NCI-H2081 (cell line): ENCODE measurements around the gene GAS2L1.

ENCODE experiments used
- DNase-seq, 2 experiments: peaks; one replicate each; lab custom pipeline; 2025; lab: John Stamatoyannopoulos, UW

GAS2L1 gene

DNA sequence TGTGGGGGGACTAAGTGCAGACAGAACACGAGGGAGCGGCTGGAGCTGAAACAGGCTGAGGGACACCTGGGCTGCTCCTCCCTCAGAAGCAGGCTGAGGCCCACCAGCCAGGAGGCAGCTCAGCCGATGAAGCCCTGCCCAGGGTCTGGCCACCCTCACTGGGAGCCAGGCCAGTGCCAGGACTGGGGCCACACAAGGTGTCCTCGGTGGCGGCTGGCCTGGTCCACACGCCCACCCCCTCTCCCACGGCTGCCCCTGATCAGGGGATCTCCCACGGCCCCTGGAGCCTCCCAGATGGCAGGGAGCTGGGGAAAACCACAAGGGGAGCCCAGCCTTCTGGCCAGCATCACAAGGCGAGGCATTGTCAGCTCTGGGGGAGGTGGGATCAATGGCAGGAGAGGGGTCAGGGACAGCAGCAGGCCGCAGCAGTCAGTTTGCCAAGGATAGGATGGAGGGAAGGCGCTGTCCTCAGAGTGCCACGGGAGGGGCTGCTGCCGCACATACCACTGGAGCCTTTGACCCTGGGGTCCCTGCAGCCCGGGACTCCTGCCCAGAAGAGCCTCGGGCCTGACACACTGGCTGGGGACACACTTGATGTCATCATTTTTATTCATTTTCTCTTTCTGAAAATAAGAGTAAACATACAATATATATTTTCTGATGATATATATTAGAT is 20.8 kb downstream of the GAS2L1 start:
- DNase-seq = no peak

DNA sequence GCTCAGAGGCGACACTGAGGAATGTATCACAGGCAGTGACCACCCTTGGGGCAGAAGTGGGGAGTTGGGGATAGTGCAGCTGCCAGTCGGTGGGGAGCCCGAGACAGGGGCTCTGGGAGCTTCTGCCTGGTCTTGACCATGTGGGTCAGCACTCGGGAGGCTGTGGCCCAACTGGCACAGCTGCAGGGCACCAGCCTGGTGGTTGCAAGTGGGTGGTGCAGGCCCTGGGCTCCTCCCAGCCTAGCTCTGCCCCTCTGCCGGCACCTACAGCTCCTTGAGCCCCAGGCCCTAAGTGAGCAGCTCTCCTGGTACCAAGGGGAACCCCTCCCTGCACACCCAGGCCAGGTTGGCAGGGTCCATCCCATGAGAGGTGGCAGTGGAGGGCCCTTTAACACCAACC is 21.6 kb downstream of the GAS2L1 start:
- DNase-seq = no peak

DNA sequence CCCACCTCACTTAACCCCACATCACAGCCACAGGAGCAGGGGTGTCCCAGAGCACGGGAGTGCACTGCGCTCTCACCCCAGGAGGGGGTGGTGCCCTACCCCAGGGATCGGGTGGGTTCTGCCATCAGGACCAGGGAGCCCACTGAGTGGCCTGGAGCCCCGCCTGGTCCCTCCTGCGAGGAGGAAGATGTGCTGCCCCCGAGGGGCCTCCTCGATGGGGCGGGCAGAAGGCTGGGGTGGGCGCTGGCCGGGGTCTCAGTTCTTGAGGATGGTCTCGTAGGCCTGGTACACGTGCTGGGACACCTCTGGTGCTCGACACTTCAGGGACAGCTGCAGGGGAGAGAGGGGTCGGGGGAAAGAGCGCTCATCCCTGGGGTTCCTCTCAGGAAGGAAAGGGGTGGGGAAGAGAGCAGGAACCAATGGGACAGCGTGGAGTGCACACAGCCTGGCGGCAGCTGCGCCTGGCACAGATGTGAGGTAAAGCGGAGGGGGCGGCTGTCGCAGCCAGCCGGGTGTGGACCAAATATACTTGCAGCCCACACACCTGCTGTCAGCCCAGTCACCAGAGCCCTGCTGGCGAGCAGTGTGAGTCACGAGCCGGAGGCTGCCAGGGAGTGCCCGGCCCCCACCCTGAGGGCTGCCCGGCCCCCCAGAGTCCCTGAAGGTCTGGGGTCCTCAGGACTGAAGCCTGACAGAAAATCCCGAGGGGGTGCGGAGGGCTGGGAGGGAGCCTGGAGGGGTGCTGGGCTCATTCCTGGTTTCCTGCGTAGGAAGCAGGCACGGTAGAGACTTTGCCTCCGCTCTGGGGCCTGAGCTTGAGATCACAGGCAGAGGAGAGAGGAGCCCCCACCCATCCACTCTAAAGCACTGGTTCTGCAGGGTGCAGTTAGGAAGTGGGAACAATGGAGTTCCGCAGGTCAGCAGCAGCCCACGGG is 22.4 kb downstream of the GAS2L1 start:
- no peak for DNase-seq

DNA sequence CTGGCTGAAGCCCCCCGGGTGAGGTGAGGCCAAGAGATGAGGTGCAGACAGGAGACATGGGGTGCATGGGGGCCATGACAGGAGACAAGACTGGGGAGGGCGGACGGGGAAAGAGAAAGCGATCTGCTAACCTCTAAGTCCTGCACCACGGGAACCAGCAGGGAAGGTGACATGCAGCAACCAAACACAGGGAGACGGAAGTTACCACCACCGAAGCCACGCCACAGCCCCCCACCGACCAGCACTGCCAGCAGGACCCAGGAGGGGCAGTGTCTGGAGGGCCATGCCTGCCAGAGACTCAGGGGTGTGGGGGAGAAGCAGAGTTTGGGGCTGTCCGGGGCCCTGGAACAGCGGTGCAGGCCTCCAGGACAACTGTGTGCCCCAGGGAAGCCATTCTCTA is 23.1 kb downstream of the GAS2L1 start:
- DNase-seq = no peak

DNA sequence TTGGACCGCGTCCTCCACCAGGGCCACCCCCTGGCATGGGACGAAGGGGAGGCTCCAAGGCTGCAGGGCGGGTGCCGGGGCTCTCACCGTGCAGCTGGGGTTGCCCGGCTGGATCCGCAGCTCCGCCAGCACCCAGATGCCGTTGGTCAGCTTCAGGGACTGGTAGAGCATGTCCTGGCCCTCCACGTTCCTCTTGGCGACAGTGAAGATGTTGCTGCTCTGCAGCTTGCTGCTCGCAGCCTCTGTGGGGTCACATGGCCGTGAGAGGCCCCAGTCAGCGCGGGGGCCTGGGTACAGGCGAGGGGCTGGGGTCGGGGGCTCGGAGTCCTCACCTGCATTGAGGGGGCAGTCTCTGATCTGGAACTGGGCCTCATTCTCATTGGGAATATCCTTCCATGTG is 23.8 kb downstream of the GAS2L1 start:
- DNase-seq = no peak

DNA sequence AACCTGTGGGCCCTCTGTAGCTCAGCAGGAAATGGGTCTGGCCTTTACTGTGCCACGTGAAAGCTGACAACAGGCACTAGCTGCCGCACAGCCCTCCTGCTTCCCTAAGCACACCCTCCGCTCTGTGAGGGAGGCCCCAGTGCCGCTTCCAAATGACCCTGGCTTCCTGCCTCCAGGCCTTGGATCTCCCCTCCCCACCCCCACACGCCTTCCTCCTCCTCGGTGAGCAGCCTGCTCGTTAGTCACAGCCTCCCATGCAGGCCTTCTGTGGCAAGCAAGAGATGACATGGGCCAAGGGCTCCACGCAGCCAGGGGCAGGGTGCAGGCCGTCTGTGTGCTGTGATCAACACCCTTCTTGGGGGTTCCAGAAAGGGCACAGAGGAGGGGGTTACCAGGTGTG is 24.3 kb downstream of the GAS2L1 start:
- DNase-seq = no peak

DNA sequence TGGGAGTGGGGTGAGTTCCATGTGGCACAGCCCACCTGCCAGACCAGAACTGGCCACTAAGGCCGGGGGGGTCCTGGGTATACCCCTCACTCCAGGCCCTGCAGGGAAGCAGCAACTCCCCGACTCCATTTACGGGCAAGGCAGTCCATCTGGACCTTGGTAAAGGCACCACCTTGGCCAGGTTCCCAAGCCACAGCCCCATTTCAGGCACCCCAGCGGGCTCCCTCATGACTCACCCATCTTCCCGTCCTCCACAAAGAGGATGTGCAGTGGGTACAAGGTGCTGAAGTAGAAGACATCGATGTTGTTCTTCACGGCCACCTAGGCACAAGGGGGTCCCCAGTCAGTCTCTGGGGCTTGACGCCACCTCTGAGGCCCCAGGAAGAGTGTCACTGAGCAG is 24.8 kb downstream of the GAS2L1 start:
- DNase-seq = no peak

DNA sequence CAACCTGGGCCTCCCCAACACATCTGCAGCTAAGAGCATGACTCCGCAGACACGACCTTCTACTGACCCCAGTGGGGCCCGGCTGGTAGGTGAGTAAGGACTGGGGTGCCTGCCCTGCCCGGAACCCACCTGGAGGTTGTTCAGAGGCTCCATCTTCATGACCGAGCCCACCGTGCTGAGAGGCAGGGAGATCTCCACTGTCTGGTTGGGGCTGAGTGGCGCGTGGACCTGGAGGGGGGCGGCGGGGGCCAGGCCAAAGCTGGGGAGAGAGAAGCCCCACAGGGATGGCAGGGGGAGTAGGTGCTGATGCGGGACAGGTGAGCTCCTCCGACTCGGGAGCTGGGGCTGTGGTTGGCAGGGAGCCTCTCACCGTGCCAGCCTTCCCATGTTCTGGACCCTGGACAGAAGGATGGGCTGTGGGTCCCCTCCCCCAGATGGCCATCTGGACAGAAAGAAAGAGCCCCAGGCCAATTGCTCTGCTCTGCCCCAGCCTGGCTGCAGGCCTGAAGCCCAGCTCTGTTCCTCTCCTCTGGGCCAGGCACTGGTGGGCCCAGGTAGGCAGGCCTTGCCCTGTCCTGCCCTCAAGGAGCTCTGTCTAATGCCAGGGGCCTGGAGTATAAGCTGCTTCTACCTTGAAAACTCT is 25.3 kb downstream of the GAS2L1 start:
- no peak for DNase-seq

DNA sequence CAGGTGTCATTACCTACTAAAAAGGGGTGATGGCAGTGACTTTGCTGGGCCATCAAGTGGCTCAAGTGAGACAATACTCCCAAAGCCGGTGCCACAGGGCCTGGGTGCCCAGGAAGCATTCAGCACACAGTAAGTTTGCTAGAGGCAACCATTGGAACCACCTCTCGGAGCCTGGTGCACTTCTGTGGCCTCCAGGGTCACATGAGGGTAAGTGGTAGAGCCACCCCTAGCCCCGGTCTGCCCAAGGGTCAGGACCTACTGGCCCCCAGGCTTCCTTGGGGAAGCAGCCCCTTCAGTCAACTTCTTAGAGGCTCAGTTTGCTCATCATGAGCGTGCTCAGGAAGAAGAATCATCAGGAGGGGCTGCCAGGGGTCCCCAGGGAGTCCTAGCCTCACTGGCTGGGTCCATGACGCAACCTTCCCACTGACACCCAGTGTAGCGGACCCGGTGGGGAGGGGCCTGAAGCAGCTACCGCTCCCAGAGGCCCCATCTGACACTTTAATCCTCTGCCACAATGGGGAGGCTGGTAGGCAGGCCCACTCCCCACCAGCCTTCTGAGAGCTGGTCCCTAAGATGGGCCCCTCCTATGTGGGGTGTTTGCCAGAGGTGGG is 26.5 kb downstream of the GAS2L1 start:
- DNase-seq = no peak

DNA sequence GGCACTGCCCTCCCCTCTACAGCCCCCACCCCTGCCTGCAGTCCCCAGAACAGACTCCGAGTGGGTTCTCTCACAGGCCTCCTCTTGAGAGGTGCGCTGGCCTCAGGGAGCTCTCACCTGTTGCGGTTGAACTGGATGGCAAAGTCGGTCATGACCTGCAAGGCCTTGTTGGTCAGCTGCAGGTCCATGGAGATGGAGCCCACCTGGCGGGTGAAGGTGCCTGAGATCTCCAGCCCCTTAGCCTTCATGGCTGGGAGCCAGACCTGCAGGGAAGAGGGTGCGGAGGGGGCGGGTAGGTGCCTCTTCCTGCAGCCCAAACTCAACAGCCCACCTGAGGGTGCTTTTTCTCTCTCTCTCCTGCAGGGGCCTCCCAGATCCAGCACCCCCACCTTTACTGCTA is 27.7 kb downstream of the GAS2L1 start:
- DNase-seq = no peak

DNA sequence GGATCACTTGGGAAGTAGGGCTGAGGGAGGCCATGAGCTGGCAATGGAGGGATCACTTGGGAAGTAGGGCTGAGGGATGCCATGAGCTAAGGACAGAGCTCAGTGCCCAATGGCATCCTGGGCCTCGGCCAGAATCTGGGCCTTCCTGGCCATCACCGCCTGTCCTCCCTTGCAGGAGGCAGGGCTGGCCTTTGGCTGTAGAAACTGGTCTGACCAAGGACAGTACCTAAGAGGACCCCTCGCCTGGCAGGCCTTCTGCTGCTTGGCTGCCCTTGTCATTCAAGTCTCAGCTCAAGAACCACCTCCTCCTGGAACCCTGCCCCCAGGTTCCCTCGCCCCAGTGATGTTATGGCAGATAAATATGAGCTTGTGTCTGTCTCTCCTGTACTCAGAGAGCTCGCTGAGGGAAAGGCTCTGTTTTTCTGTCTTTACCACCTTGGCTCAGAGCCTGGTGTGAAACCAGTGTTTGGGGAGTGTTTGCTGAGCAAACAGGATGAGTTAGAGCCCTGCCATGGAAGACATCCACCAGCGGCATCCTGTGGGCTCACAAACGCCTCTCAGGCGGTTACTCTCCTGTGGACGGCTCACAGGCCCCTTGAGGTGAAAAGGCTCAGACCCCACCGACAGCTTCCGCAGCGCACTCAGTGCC is 28.4 kb downstream of the GAS2L1 start:
- DNase-seq = peak in 1 of 2 experiments; percentile 6

DNA sequence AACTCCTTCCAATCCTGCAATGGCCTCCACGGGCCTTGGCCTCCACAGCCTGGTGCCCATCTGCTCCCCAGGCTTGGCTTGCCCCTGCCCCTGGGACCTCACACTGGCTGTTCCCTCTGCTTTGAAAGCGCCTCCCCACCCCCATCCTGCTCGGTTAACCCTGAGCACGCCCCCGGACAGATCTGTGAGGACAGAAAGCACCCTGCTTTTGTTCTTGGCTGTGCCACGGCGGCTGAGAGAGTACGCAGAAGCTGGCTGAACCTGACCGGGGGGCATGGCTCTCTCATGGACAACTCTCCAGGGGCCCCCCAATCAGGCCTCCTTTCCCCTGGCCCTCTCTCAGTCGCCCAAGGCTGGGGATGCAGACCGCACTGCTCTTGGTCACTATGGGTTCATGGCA is 29.2 kb downstream of the GAS2L1 start:
- no peak for DNase-seq

DNA sequence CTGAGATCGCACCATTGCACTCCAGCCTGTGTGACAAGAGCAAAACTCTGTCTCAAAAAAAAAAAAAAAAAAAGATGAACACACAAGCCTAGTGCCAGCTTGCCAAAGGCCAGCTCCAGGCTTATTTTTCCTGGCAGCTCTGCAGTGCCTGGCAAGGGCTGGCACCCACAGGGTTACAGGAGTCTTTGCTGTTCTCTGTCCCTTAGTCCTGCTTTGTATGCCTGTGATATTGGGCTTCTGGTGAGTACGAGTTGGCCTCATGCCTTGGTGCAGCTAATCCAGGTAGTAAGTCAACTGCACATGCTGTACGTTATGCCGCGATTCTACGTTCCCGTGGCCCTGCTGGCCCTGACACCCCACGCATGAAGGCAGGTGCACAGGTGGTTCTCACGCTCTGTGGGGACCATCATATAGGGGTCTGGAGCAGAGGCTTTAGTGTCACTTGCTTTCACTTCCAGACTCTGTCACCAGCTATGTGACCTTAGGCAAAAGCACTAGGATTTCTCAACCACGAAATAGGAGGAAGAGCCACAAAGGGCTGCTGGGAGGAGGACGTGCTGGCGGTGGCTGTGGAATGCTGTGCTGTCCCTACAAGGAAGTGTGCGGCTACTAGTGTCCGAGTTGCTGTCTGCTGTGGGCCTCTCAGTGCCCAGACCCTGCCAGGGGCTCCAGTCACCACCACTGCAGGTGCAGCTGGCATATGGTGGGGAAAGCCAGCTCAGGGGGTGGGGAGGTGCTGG is 30.5 kb downstream of the GAS2L1 start:
- DNase-seq = no peak

DNA sequence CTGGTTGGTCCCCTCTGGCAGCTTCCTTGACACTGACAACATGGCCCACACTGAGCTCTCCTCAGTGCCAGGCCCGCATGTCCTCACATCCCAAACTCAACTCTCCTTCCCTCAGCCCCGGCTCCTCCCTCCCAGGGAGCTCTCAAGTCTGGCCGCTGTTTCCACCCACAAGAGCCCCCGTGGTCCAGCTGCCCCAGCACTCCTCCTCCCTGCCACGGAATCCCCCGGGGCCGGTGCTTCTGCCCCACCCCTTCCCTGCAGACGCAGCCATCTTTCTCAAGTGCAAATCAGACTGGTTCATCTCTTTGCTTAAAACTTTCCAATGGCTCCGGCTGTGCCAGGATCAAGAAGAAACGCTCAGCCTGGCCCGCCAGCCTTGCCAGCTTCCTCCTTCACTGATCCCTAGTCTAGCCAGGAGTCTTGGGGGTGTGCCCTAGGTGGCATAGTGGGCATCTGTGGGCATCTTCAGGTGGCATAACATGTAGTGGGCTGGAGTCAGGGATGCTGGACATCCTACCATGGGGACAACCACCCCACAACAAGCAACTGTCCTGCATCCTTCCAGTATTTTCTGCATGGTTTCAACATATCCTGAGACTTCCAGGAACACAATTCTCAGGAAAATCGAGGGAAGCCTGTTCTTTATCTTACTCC is 31.3 kb downstream of the GAS2L1 start:
- no peak for DNase-seq

DNA sequence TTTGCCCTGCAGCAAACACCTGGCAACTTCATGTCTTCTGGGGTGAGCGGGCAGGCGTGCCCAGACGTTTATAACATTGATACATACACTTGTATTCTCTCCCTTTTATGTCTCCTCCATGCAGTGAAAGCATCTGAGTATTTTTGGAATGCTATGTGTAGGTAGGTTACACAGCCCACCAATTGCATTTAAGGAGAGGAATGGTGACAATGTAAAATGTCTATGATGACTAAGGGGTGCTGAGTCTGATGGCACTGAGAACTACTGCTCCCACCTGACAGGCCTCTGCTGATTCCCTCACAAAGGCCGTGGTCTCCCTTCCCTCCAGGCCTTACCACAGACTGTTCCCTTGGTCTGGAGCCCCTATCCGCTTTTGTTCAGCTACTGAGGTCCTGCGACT is 31.9 kb downstream of the GAS2L1 start:
- DNase-seq = no peak

DNA sequence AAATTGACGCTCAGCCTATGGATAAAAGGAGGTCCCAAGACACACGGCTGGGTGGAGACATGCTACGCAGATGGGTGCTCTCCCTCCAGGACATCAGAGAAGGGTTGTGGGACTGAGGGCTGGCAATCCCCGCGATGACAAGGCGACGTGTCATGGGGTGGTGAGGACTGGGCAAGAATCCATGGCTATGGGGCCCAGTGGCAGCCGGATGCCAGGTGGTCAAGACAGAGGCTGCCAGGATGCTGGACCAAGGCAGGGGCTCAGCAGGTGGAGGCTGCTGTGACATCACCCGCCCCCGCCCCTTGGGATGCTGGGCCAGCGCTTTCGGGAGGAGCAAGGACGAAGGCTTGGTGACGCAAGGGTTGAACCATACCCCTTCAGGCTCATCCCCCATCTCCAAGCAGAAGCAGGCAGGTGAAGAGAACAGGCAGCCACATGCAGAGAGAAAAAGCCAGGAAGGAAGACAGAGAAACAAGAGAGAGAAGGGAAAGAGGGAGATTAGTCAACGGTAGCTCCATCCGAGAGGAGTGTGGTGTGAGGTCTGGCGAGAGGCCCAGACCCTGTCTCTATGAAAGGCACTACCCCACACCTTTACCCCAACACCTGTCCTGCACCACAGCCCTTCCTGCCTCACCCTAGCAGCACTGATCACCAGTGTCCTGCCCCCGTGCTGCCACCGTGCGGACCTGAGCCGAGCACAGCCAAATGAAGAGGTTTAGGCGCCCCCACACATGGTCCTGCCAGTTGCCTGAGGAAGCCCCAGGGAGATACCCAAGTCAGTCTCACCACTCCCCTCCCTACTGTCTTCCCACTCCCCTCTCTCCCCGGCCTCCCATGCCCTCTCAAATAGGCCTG is 33.2 kb downstream of the GAS2L1 start:
- DNase-seq = no peak

DNA sequence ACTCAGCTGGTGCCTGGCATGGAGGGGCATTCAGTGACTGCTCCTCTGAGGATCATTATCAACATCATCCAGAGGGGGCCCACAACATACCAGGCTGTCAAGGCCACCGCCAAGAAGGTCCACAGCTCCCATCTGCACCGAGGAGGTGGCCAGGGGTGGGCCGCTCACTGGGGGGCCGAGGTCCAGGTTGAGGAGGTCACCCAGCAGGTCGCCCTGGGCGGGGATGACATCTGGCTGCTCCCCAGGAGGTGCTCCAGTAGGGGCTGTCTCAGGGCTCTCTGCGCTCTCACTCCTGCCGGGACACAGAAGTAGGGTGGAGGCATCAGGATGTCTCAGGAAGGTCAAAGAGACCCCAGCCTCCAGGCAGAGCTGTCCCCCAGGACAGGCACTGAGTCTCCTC is 34.1 kb downstream of the GAS2L1 start:
- DNase-seq = no peak

DNA sequence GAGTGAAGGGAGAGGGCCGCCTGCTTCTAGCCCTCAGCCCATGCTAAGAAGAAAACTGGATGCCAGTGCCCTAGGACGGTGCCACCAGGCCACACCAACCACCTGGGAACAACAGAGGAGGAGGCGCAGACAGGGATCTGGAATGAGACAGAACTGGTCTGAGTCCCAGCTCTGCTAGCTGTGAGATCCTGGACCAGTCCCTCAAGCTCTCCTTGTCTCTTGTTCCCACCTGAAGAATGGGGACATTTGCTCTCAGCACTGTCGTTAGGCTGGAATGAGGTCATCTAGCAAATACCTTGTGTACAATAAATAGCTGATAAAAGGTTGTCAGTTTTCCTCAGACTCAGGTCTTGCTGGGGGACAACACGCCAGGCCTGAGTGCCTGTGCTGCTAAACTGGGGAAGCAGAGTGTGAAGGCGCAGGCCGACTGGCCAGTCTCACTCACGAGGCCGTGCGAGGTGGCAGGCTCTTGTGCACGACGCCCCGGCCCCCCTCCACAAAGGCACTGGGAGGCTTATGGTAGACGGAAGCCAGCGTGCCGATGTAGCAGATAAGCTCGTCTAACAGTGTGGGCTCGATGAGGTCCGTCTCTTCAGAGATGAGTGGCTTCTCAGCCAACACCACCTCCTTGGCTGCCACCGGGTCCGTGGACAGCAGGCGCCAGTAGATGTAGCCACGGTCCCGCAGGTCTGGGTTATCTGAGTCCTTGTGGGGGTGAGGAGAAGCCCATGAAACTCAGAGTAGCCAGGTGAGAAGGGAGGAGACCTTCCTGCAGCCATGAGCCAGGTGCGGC is 34.8 kb downstream of the GAS2L1 start:
- no peak for DNase-seq

DNA sequence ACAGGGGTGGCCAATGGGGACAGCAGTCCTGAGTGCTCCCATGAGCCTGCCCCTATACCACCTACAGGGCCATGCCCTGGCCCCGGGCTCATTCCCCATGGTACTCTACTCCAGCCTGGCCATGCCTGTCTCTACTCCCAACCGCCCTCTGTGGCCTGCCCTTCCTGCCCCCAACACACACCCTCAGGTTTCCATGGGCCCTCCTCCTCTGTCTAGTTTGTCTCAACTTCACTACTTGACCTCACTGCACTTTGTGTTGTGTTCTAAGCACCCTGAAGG is 35.3 kb downstream of the GAS2L1 start:
- DNase-seq = no peak
